Measurements from ENCODE around the gene PARN. TPM values are rescaled to one million over a fixed set of nuclear protein-coding genes. Genes with fewer than 3 reads are reported as not detected.
A peak's percentile ranks its signal among the peaks of the same experiment; 100 is the strongest.

PARN gene
- polyA plus RNA-seq, 2 of the 4 experiments (the other 2 are of a cell fraction) = 40.0 to 58.6 TPM

DNA sequence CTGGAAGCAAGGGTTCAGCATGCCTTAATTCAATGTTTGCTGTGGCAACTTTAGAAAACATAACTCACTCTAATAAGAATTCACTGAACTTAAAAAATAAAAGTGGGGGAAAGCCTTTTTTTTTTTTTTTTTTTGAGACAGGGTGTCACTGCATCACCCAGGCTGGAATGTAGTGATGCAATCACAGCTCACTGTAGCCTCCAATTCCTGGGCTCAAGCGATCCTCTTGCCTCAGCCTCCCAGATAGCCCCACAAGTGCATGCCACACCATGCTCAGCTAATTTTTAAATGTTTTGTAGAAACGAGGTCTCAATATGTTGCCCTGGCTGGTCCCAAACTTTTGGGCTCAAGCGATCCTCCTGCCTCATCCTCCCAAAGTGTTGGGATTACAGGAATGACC, 243.9 kb downstream of the PARN start:
- peaks cover 22% of the 10 kb centered on the region for H3K4me1 ChIP-seq
- H3K4me2 ChIP-seq = no peak overlapping the region
- peak overlapping the region; percentile 6 to 49; a peak in 4 of 6 replicates for H3K27ac ChIP-seq
- ChIA-PET CTCF (interaction anchor here (1.5 kb wide), 1 partner anchor 13 kb away, joined by 4 read pairs; no protein-coding TSS in a partner anchor), POLR2A (no interaction called here)
- H3K9me3 ChIP-seq = peaks cover 14% of the 10 kb centered on the region; the same call in 2 of the 3 replicates
- WGBS (ENCODE audit: missing lambda C conversion rate) = 72% methylated on average over 3 of the region's 3 CpGs
- TF ChIP-seq FOXS1 (CRISPR knock-in tag; IDR thresholded peaks at IDR 0.05) (no peak), CEBPB (IDR thresholded peaks at IDR 0.05) (peak in 1 of 2 experiments; percentile 43; a peak in 1 of 4 replicates)
- DNase-seq (ENCODE audit: low read depth in 1 of 2, low spot score in 1 of 2) = no peak
- FAIRE-seq = no peak
- no peak for ATAC-seq
- H3K4me3 ChIP-seq = no peak overlapping the region

Small RNA genes within 50 kb of the gene (small RNA-seq; reads per million reads assigned to genes)
- gene RN7SL274P = 0 reads per million in 6 experiments
- 0 reads per million in 6 experiments for gene RNU7-125P

Other genes with a start within 250 kb of the PARN start
- 93.3 and 93.7 TPM in 2 replicates for gene BFAR, start 2.7 kb upstream of the PARN start, polyA plus RNA-seq (2011; rRNA removed)
- gene BFAR, start 2.7 kb upstream of the PARN start, polyA plus RNA-seq (2017; fragmentation: RNase III; extraction: RNeasy Plus Mini Kit Qiagen cat#74134 plus additional on column Dnase treatment) = 68.2 to 74.8 TPM (median 70.9 TPM) in 3 replicates
- 0.37 and 0.52 TPM in 2 replicates for gene PLA2G10, start 64.0 kb upstream of the PARN start, polyA plus RNA-seq (2011; rRNA removed)
- gene PLA2G10, start 64.0 kb upstream of the PARN start, polyA plus RNA-seq (2017; fragmentation: RNase III; extraction: RNeasy Plus Mini Kit Qiagen cat#74134 plus additional on column Dnase treatment) = 0.37 to 0.70 TPM (median 0.38 TPM) in 3 replicates
- 1.3 and 2.5 TPM in 2 replicates for gene NPIPA3, start 73.2 kb upstream of the PARN start, polyA plus RNA-seq (2011; rRNA removed)
- gene NPIPA3, start 73.2 kb upstream of the PARN start, polyA plus RNA-seq (2017; fragmentation: RNase III; extraction: RNeasy Plus Mini Kit Qiagen cat#74134 plus additional on column Dnase treatment) = 0.94 to 2.2 TPM (median 1.3 TPM) in 3 replicates
- 0.85 and 1.8 TPM in 2 replicates for gene NPIPA2, start 112.3 kb upstream of the PARN start, polyA plus RNA-seq (2011; rRNA removed)
- gene NPIPA2, start 112.3 kb upstream of the PARN start, polyA plus RNA-seq (2017; fragmentation: RNase III; extraction: RNeasy Plus Mini Kit Qiagen cat#74134 plus additional on column Dnase treatment) = 1.1 to 3.7 TPM (median 2.3 TPM) in 3 replicates
- gene NOMO1, start 203.5 kb upstream of the PARN start, polyA plus RNA-seq (2011; rRNA removed) = 107 and 134 TPM in 2 replicates
- gene NOMO1, start 203.5 kb upstream of the PARN start, polyA plus RNA-seq (2017; fragmentation: RNase III; extraction: RNeasy Plus Mini Kit Qiagen cat#74134 plus additional on column Dnase treatment) = 84.3 to 90.4 TPM (median 88.5 TPM) in 3 replicates